Measurements from ENCODE around the gene SHE.

Gene SHE

DNA sequence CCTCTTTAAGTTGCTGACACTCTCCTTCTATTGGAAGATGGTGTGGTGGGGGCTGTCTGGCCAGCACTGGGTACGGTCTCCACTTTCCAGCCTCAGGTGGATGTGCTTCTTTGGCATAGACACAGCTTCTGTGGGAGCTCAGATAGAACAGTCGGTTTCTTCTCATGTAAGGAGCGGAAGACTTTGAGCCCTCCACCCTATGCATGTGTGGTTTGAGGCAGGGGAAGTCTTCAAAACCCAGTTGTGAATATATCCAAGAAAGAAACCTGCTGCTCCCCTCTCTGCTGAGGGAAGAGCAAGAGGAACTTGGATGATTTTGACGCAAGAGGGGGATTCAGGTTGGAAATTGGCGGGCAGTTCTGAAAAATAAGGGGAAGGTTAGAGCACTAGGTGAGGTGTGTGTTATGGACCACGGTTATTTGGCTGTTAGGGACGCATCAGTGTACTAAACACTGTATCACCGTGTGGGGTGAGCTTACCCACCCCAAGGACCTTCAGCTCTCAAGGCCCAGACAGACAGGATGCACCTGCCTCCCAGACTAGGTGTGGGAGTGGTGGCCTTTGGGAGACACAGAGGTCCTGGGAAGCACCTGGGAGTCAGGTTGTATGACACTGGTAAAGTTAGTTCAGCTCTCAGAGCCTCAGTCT is 60.8 kb downstream of the SHE start:
- H3K27me3 ChIP-seq (ENCODE audit: insufficient read depth, low read length) = no peaks in the 10 kb centered on the region
- no peak overlapping the region for H3K27ac ChIP-seq (ENCODE audit: low read length)
- H3K9ac ChIP-seq (ENCODE audit: low read depth, low read length) = no peak overlapping the region
- H3K4me3 ChIP-seq (ENCODE audit: low read length) = no peak overlapping the region
- peaks cover 7% of the 10 kb centered on the region; the same call in 1 of the 2 replicates for H3K4me1 ChIP-seq (ENCODE audit: insufficient read depth, low read length)
- H3K36me3 ChIP-seq (ENCODE audit: insufficient read depth, low read depth, low read length) = no peaks in the 10 kb centered on the region
- no peaks in the 10 kb centered on the region for H3K9me3 ChIP-seq (ENCODE audit: insufficient read depth, low read depth, low read length)

DNA sequence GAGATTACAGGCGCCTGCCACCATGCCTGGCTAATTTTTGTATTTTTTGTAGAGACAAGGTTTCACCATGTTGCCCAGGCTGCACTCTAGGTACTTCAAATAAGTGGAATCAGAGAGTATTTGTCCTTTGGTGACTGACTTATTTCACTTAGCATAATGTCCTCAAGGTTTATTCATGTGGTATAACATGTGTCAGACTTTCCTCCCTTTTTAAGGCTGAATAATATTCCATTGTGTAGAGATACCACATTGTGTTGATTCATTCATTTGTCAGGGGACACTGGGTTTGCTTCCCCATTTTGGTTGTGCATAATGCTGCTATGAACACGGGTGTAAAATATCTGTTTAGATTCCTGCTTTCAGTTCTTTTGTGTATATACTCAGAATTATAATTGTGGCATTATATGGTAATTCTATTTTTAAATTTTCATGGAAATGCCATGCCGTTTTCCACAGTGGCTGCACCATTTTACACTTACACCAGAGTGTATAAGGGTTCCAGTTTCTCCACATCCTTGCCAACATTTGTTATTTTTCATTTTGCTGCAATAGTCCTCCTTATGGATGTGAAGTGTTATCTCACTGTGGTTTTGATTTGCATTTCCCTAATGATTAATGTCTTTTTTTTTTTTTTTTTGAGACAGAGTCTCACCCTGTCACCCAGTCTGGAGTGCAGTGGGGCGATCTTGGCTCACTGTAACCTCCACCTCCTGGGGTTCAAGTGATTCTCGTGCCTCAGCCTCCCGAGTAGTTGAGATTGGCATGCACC is 62.0 kb downstream of the SHE start:
- Histone ChIP-seq H3K36me3 (ENCODE audit: insufficient read depth, low read depth, low read length) (no peaks in the 10 kb centered on the region), H3K4me3 (ENCODE audit: low read length) (no peak overlapping the region), H3K27ac (ENCODE audit: low read length) (no peak overlapping the region), H3K9me3 (ENCODE audit: insufficient read depth, low read depth, low read length) (no peaks in the 10 kb centered on the region), H3K9ac (ENCODE audit: low read depth, low read length) (no peak overlapping the region), H3K27me3 (ENCODE audit: insufficient read depth, low read length) (no peaks in the 10 kb centered on the region), H3K4me1 (ENCODE audit: insufficient read depth, low read length) (peaks cover 7% of the 10 kb centered on the region; the same call in 1 of the 2 replicates)

DNA sequence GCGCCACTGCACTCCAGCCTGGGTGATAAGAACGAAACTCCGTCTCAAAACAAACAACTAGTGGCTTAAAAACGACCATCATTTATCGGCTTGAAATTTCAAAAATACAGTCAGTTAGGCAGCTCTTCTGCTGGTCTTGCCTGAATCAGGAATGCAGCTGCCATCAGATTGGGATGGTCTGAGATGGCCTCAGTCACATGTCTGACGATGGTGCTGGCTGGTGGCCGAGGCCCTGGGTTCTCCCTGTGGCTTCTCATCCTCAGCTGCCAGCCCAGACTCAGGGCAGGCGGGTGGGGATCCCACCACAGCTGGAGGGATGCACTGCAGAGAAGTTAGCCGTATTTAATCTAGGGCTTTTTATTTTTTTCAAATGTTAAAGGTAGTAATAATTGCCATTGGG is 65.8 kb downstream of the SHE start:
- Histone ChIP-seq H3K9ac (ENCODE audit: low read depth, low read length) (no peak overlapping the region), H3K27ac (ENCODE audit: low read length) (no peak overlapping the region), H3K4me1 (ENCODE audit: insufficient read depth, low read length) (peaks cover 1% of the 10 kb centered on the region; the same call in 1 of the 2 replicates), H3K27me3 (ENCODE audit: insufficient read depth, low read length) (no peaks in the 10 kb centered on the region), H3K4me3 (ENCODE audit: low read length) (no peak overlapping the region), H3K9me3 (ENCODE audit: insufficient read depth, low read depth, low read length) (no peaks in the 10 kb centered on the region), H3K36me3 (ENCODE audit: insufficient read depth, low read depth, low read length) (no peaks in the 10 kb centered on the region)

DNA sequence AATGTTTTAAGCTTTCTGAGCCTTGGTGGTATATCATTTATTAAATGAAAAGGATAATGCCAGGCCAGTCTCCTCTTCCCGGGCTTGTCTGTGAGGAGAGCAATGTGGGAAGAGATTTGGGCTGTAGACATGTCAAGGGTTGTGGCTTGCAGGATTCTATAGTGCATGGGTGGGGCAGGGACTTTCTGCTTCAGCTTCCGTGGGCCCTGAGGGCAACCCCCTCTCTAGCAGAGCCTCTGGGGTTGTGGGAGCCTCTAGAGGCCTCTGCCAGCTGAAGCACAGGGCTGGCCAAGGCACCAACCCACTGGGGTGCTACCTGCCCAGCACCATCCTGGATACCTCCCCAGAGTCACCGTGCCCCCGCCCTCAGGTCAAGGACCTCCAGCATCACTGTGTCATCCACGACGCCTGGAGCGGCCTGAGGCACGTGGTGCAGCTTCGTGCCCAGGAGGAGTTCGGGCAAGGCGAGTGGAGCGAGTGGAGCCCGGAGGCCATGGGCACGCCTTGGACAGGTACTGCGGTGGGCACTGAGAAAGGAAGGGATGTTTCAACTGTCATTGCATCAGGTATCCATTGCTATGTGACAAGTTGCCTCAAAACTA is 66.5 kb downstream of the SHE start:
- H3K4me1 ChIP-seq (ENCODE audit: insufficient read depth, low read length) = peaks cover 5% of the 10 kb centered on the region; the same call in 1 of the 2 replicates
- no peaks in the 10 kb centered on the region for H3K36me3 ChIP-seq (ENCODE audit: insufficient read depth, low read depth, low read length)

DNA sequence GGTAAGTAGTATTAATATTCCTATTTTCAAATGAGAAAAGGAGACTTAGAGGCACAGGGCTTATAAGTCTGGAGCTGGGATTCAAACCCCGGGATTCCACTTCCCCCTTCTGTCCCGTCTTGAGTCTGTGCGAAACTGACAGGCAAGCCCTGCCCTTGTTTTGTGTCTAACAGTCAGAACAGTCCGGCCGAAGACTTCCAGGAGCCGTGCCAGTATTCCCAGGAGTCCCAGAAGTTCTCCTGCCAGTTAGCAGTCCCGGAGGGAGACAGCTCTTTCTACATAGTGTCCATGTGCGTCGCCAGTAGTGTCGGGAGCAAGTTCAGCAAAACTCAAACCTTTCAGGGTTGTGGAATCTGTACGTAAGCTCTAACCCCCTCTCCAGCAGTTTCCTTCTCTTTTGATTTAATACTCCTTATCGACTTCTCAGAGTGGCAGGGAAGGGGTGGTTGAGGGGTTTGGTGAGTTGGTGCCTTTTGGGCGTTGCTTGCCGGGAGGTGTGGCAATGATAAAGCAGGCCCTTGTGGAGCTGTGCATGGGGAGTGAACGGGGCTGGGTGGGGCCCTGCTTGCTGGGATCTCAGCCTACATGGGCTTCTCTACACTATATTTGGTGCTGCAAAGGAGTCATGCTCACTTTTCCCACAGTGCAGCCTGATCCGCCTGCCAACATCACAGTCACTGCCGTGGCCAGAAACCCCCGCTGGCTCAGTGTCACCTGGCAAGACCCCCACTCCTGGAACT is 67.7 kb downstream of the SHE start:
- Histone ChIP-seq H3K27me3 (ENCODE audit: insufficient read depth, low read length) (0 out of 2 replicates have a peak, but pooled peaks cover 6% of the 10 kb centered on the region), H3K4me1 (ENCODE audit: insufficient read depth, low read length) (peaks cover 10% of the 10 kb centered on the region; the same call in 1 of the 2 replicates), H3K36me3 (ENCODE audit: insufficient read depth, low read depth, low read length) (no peaks in the 10 kb centered on the region), H3K27ac (ENCODE audit: low read length) (no peak overlapping the region), H3K4me3 (ENCODE audit: low read length) (no peak overlapping the region), H3K9ac (ENCODE audit: low read depth, low read length) (no peak overlapping the region), H3K9me3 (ENCODE audit: insufficient read depth, low read depth, low read length) (no peaks in the 10 kb centered on the region)

More for the DNA sequence above, 66.5 kb downstream of the SHE start:
- no peak overlapping the region for H3K4me3 ChIP-seq (ENCODE audit: low read length)
- no peak overlapping the region for H3K9ac ChIP-seq (ENCODE audit: low read depth, low read length)
- no peak overlapping the region for H3K27ac ChIP-seq (ENCODE audit: low read length)
- H3K9me3 ChIP-seq (ENCODE audit: insufficient read depth, low read depth, low read length) = no peaks in the 10 kb centered on the region
- no peaks in the 10 kb centered on the region for H3K27me3 ChIP-seq (ENCODE audit: insufficient read depth, low read length)

DNA sequence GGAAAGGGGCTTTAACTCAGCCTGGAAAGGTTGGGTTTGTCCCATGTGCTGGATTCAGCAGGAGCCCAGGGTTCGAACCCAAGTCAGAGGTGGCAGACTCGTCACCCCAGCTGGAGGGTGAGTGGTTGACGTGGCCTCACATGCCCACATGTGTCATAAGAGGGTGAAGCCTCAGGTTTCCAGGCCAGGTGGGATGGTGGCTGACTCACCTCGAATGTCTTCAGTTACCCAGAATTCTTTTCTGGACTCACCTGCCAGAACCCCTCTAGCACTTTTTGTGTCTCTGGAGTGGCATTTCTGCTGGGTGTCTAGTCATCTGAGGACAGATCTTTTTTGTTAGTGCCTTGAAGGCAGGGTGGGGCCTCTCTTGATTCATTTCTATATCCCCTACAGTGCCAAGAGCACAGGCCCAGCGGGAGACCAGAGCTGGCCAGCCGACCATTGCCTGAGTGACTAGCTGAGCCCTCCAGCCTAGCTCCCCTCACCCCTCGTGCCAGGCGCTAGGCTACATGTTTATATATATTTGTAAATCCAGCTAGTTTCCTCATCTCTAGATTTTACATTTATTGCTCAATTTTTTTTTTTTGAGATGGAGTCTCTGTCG is 68.9 kb downstream of the SHE start:
- Histone ChIP-seq H3K9ac (ENCODE audit: low read depth, low read length) (peak overlapping the region; percentile 21), H3K36me3 (ENCODE audit: insufficient read depth, low read depth, low read length) (no peaks in the 10 kb centered on the region), H3K4me3 (ENCODE audit: low read length) (no peak overlapping the region), H3K9me3 (ENCODE audit: insufficient read depth, low read depth, low read length) (no peaks in the 10 kb centered on the region), H3K4me1 (ENCODE audit: insufficient read depth, low read length) (peaks cover 10% of the 10 kb centered on the region; the same call in 1 of the 2 replicates), H3K27ac (ENCODE audit: low read length) (no peak overlapping the region), H3K27me3 (ENCODE audit: insufficient read depth, low read length) (0 out of 2 replicates have a peak, but pooled peaks cover 6% of the 10 kb centered on the region)

DNA sequence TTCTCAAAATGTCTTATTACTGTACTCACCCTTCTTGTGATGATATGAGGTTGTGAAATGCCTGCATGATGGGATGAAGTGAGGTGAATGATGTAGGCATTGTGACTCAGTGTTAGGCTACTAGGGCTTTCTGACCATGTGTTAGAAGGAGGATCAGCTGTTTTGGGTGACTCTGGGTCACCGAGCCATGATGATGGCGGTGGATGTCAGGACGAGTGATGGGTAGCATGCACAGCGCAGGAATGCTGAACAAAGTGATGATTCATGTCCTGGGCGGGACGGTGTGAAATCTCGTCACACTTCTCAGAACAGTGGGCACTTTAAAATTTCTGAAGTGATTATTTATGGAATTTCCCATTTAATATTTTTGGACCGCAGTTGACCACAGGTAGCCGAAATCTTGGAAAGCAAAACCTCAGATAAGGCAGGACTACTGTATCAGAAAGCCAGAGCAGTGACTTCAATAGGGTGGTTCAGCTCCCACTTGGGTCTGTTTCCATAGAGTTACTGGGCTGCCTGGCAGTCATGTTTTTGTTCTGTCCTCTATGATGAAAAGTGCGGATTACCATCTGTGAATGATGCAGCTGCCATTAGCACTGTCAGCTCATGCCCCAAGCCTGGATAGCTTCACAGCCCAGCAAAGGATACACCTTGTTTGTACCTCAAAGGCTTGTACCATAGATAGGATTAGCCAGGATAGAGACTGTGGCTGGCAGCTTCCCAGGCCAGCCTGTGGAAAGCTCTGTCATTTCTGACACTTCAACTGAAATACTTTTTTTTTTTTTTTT is 70.4 kb downstream of the SHE start:
- Histone ChIP-seq H3K4me3 (ENCODE audit: low read length) (no peak overlapping the region), H3K27me3 (ENCODE audit: insufficient read depth, low read length) (0 out of 2 replicates have a peak, but pooled peaks cover 6% of the 10 kb centered on the region), H3K36me3 (ENCODE audit: insufficient read depth, low read depth, low read length) (no peaks in the 10 kb centered on the region), H3K9ac (ENCODE audit: low read depth, low read length) (no peak overlapping the region), H3K4me1 (ENCODE audit: insufficient read depth, low read length) (peaks cover 10% of the 10 kb centered on the region; the same call in 1 of the 2 replicates), H3K27ac (ENCODE audit: low read length) (no peak overlapping the region), H3K9me3 (ENCODE audit: insufficient read depth, low read depth, low read length) (no peaks in the 10 kb centered on the region)

DNA sequence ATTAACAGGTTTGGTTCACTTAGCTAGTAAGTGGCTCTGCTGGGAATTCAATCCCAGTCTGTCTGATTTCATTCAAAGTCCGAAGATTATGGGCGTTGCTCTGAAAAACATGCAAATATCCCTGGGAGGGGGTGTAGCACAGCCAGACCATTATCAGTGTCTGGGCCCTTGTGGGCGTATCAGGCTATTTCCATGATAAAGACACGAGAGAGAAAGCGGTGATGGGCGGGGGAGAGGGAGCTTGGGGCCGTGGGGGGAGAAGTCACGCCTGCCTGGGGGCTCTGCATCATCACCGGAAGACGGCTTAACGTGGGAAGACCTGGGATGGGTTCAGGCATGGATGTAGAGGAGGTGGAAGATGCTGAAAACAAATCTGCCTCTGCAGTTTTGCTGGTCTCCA is 71.3 kb downstream of the SHE start:
- H3K9me3 ChIP-seq (ENCODE audit: insufficient read depth, low read depth, low read length) = no peaks in the 10 kb centered on the region
- H3K27ac ChIP-seq (ENCODE audit: low read length) = no peak overlapping the region
- peak overlapping the region; percentile 33; the same call in 1 of the 2 replicates for H3K4me3 ChIP-seq (ENCODE audit: low read length)
- H3K27me3 ChIP-seq (ENCODE audit: insufficient read depth, low read length) = 0 out of 2 replicates have a peak, but pooled peaks cover 6% of the 10 kb centered on the region
- H3K4me1 ChIP-seq (ENCODE audit: insufficient read depth, low read length) = peaks cover 10% of the 10 kb centered on the region; the same call in 1 of the 2 replicates
- H3K36me3 ChIP-seq (ENCODE audit: insufficient read depth, low read depth, low read length) = no peaks in the 10 kb centered on the region
- no peak overlapping the region for H3K9ac ChIP-seq (ENCODE audit: low read depth, low read length)

DNA sequence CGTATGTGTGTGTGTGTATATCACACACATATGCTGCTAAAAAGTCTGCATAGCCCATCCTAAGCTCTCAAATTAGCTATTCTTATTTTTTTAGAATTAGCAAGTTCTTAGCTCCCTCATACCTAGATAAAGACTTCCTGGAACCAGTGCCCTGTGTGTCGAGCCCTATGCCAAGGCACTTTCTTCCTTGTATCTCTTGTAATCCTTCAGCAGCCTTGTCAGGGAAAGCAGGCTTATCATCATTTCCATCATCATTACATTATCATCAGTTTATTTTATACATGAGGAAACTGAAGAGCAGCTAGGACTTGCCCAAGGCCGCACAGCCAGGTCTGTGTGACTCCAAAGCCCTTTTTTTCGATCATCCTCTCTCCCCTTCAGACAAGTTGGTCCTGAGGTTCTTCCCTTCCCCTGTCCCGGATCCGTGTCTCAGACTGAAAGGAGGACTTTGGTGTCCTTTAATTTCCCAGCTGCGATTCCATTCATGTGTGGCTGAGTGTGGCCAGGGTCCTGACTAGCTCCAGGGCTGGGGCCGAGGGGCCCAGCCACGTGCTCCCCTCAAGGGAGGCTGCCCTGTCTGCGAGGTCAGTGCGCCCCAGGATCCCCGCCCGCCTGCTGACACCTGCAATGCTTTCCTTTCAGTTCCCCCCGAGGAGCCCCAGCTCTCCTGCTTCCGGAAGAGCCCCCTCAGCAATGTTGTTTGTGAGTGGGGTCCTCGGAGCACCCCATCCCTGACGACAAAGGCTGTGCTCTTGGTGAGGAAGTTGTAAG is 72.2 kb downstream of the SHE start:
- Histone ChIP-seq H3K9me3 (ENCODE audit: insufficient read depth, low read depth, low read length) (no peaks in the 10 kb centered on the region), H3K27ac (ENCODE audit: low read length) (no peak overlapping the region), H3K4me3 (ENCODE audit: low read length) (peak overlapping the region; percentile 33; the same call in 1 of the 2 replicates), H3K36me3 (ENCODE audit: insufficient read depth, low read depth, low read length) (no peaks in the 10 kb centered on the region), H3K4me1 (ENCODE audit: insufficient read depth, low read length) (peaks cover 10% of the 10 kb centered on the region; the same call in 1 of the 2 replicates), H3K9ac (ENCODE audit: low read depth, low read length) (peak overlapping the region; percentile 39; the same call in 1 of the 2 replicates), H3K27me3 (ENCODE audit: insufficient read depth, low read length) (0 out of 2 replicates have a peak, but pooled peaks cover 6% of the 10 kb centered on the region)

Data from iPS-20b (cell line).